ENCODE results near the gene VASH1.

VASH1 gene

GRCh38 chr14:76828339-76829012 is 67.2 kb downstream of the VASH1 start:
- Histone ChIP-seq H3K36me3 (ENCODE audit: control insufficient read depth in 2 of 2, insufficient read depth in 1 of 2, low read length in 2 of 2) (no peaks in the 10 kb centered on the region), H3K27ac (ENCODE audit: extremely low read depth, low read depth, low read length) (no peak overlapping the region), H3K4me1 (ENCODE audit: control insufficient read depth, insufficient read depth, low read length) (no peaks in the 10 kb centered on the region), H3K4me3 (ENCODE audit: low read depth, low read length) (no peak overlapping the region), H3K9me3 (ENCODE audit: control insufficient read depth, insufficient read depth, low read depth, low read length) (no peaks in the 10 kb centered on the region)
- CTCF ChIA-PET = no interaction called here
- POLR2A ChIA-PET = no interaction called here
- TF ChIP-seq ZNF488 (tag by site-specific recombination; IDR thresholded peaks at IDR 0.05) (no peak), ZNF391 (tag by site-specific recombination; IDR thresholded peaks at IDR 0.05; ENCODE audit: borderline replicate concordance, low read depth) (no peak), ZNF664 (tag by site-specific recombination; IDR thresholded peaks at IDR 0.05) (no peak), ZNF610 (tag by site-specific recombination; IDR thresholded peaks at IDR 0.05; ENCODE audit: borderline replicate concordance) (no peak), HOXA7 (CRISPR knock-in tag; IDR thresholded peaks at IDR 0.05; ENCODE audit: borderline replicate concordance) (no peak), ZNF704 (tag by site-specific recombination; IDR thresholded peaks at IDR 0.05) (no peak)
- TF ChIP-seq, protein P1, sequence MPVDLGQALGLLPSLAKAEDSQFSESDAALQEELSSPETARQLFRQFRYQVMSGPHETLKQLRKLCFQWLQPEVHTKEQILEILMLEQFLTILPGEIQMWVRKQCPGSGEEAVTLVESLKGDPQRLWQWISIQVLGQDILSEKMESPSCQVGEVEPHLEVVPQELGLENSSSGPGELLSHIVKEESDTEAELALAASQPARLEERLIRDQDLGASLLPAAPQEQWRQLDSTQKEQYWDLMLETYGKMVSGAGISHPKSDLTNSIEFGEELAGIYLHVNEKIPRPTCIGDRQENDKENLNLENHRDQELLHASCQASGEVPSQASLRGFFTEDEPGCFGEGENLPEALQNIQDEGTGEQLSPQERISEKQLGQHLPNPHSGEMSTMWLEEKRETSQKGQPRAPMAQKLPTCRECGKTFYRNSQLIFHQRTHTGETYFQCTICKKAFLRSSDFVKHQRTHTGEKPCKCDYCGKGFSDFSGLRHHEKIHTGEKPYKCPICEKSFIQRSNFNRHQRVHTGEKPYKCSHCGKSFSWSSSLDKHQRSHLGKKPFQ (tag by site-specific recombination; IDR thresholded peaks at IDR 0.05) = no peak

GRCh38 chr14:76829013-76829365 is 67.7 kb downstream of the VASH1 start:
- no peaks in the 10 kb centered on the region for H3K4me1 ChIP-seq (ENCODE audit: control insufficient read depth, insufficient read depth, low read length)
- CTCF ChIA-PET = no interaction called here
- TF ChIP-seq ZNF664 (tag by site-specific recombination; IDR thresholded peaks at IDR 0.05) = no peak
- TF ChIP-seq ZSCAN5A (tag by site-specific recombination; IDR thresholded peaks at IDR 0.05) = no peak
- TF ChIP-seq, protein P2, sequence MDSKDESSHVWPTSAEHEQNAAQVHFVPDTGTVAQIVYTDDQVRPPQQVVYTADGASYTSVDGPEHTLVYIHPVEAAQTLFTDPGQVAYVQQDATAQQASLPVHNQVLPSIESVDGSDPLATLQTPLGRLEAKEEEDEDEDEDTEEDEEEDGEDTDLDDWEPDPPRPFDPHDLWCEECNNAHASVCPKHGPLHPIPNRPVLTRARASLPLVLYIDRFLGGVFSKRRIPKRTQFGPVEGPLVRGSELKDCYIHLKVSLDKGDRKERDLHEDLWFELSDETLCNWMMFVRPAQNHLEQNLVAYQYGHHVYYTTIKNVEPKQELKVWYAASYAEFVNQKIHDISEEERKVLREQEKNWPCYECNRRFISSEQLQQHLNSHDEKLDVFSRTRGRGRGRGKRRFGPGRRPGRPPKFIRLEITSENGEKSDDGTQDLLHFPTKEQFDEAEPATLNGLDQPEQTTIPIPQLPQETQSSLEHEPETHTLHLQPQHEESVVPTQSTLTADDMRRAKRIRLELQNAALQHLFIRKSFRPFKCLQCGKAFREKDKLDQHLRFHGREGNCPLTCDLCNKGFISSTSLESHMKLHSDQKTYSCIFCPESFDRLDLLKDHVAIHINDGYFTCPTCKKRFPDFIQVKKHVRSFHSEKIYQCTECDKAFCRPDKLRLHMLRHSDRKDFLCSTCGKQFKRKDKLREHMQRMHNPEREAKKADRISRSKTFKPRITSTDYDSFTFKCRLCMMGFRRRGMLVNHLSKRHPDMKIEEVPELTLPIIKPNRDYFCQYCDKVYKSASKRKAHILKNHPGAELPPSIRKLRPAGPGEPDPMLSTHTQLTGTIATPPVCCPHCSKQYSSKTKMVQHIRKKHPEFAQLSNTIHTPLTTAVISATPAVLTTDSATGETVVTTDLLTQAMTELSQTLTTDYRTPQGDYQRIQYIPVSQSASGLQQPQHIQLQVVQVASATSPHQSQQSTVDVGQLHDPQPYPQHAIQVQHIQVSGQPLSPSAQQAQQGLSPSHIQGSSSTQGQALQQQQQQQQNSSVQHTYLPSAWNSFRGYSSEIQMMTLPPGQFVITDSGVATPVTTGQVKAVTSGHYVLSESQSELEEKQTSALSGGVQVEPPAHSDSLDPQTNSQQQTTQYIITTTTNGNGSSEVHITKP (tag by site-specific recombination; IDR thresholded peaks at IDR 0.05) = no peak
- no peak for TF ChIP-seq KLF7 (tag by site-specific recombination; IDR thresholded peaks at IDR 0.05; ENCODE audit: borderline replicate concordance)
- TF ChIP-seq ZBTB21 (tag by site-specific recombination; IDR thresholded peaks at IDR 0.05) = no peak
- TF ChIP-seq ZNF530 (tag by site-specific recombination; IDR thresholded peaks at IDR 0.05; ENCODE audit: low read depth) = no peak
- no peak for TF ChIP-seq OVOL3 (tag by site-specific recombination; IDR thresholded peaks at IDR 0.05)
- TF ChIP-seq ZFP3 (tag by site-specific recombination; IDR thresholded peaks at IDR 0.05; ENCODE audit: low read depth) = no peak
- TF ChIP-seq ZSCAN30 (tag by site-specific recombination; IDR thresholded peaks at IDR 0.05) = no peak
- TF ChIP-seq ZNF747 (tag by site-specific recombination; IDR thresholded peaks at IDR 0.05) = no peak
- TF ChIP-seq ZNF132 (tag by site-specific recombination; IDR thresholded peaks at IDR 0.05; ENCODE audit: borderline replicate concordance) = no peak
- no peak for TF ChIP-seq ZNF157 (tag by site-specific recombination; IDR thresholded peaks at IDR 0.05)
- TF ChIP-seq ZNF624 (tag by site-specific recombination; IDR thresholded peaks at IDR 0.05) = no peak
- TF ChIP-seq ZNF510 (tag by site-specific recombination; IDR thresholded peaks at IDR 0.05; ENCODE audit: insufficient replicate concordance) = no peak
- TF ChIP-seq BCL11B (tag by site-specific recombination; IDR thresholded peaks at IDR 0.05; ENCODE audit: low read depth) = no peak
- no peak for TF ChIP-seq YY1 (tag by site-specific recombination; IDR thresholded peaks at IDR 0.05)
- no peak for TF ChIP-seq ZNF473 (tag by site-specific recombination; IDR thresholded peaks at IDR 0.05)
- TF ChIP-seq ZNF776 (tag by site-specific recombination; IDR thresholded peaks at IDR 0.05; ENCODE audit: borderline replicate concordance) = no peak
- TF ChIP-seq ZNF133 (tag by site-specific recombination; IDR thresholded peaks at IDR 0.05) = no peak
- no peak for TF ChIP-seq ZNF610 (tag by site-specific recombination; IDR thresholded peaks at IDR 0.05; ENCODE audit: borderline replicate concordance)

More at GRCh38 chr14:76829013-76829365, 67.7 kb downstream of the VASH1 start:
- no peak overlapping the region for H3K27ac ChIP-seq (ENCODE audit: extremely low read depth, low read depth, low read length)
- no peaks in the 10 kb centered on the region for H3K9me3 ChIP-seq (ENCODE audit: control insufficient read depth, insufficient read depth, low read depth, low read length)
- no peak overlapping the region for H3K4me3 ChIP-seq (ENCODE audit: low read depth, low read length)
- no peaks in the 10 kb centered on the region for H3K36me3 ChIP-seq (ENCODE audit: control insufficient read depth in 2 of 2, insufficient read depth in 1 of 2, low read length in 2 of 2)
- POLR2A ChIA-PET = no interaction called here
